A549 (cell line): ENCODE results near the gene IGF1R. TPM values are rescaled to one million over a fixed set of nuclear protein-coding genes. Genes with fewer than 3 reads are reported as not detected.
A peak's percentile ranks its signal among the peaks of the same experiment; 100 is the strongest.

Experiments
- ATAC-seq, 2 experiments: fragments of 200-7000 bp in 1 of 2; fragments of >200 bp in 1 of 2; cut with Nextera tagmentation in 1 of 2; cut with Tn5 transposase in 1 of 2; 3 replicates each; pipeline versions ENCODE4 v1.8.0 to v1.9.1; 2018 to 2020; ENCODE audit warnings: mild to moderate bottlenecking in 1 of 2, moderate library complexity in 1 of 2
- CTCF ChIA-PET: fragments of 300-600 bp; sonication (Branson Sonifier 250); formaldehyde crosslinking; extraction: SDS; loops from one replicate; lab custom pipeline; 2021; ENCODE audit warnings: antibody characterized with exemption, inconsistent platforms; lab: Yijun Ruan, JAX
- POLR2A ChIA-PET: fragments of 350-600 bp; formaldehyde crosslinking; extraction: SDS; loops from one replicate; lab custom pipeline; 2021; ENCODE audit warnings: antibody characterized with exemption, inconsistent platforms; lab: Yijun Ruan, JAX
- DNase-seq, 2 experiments: peaks; one replicate each; pipeline versions ENCODE4 v3.0.0 to v3.0.0-alpha.2; 2011 to 2016; ENCODE audit warnings: low read depth in 1 of 2, low spot score in 1 of 2
- FAIRE-seq: peaks from 2 replicates; lab custom pipeline; 2011; peaks lifted over from hg19 to GRCh38; lab: Jason Lieb, UNC
- H3K27ac ChIP-seq, 2 experiments: fragments of >200 bp; sonication (Bioruptor Twin); formaldehyde crosslinking; 3 replicates each; pipeline ENCODE4 v1.5.1; 2016 to 2017
- H3K4me1 ChIP-seq: fragments of >200 bp; sonication (Bioruptor Twin); formaldehyde crosslinking; 3 replicates; pipeline ENCODE4 v1.6.1; 2016
- H3K4me2 ChIP-seq: fragments of >200 bp; sonication (Bioruptor Twin); formaldehyde crosslinking; 3 replicates; pipeline ENCODE4 v1.6.1; 2016
- H3K4me3 ChIP-seq: fragments of >200 bp; sonication (Bioruptor Twin); formaldehyde crosslinking; 3 replicates; pipeline ENCODE4 v1.5.1; 2016
- H3K9me3 ChIP-seq: fragments of >200 bp; sonication (Bioruptor Twin); formaldehyde crosslinking; 3 replicates; pipeline ENCODE4 v1.6.1; 2016
- BHLHE40 ChIP-seq: IDR thresholded peaks from 2 replicates; pipeline ENCODE4 v1.6.1; 2012; ENCODE audit warnings: low read depth, low read length, inconsistent platforms
- CBX2 ChIP-seq: fragments of 200-600 bp; sonication (generic); IDR thresholded peaks from 2 replicates; pipeline ENCODE4 v1.6.1; 2016; ENCODE audit warnings: low read depth, mild to moderate bottlenecking, borderline replicate concordance
- CBX8 ChIP-seq: fragments of 200-600 bp; sonication (generic); IDR thresholded peaks from 2 replicates; pipeline ENCODE4 v1.6.1; 2016
- CHD4 ChIP-seq: fragments of 200-600 bp; sonication (generic); IDR thresholded peaks from 2 replicates; pipeline ENCODE4 v1.6.1; 2016; ENCODE audit warnings: antibody characterized with exemption, mild to moderate bottlenecking, borderline replicate concordance
- EHMT2 ChIP-seq: fragments of 200-600 bp; sonication (generic); IDR thresholded peaks from 2 replicates; pipeline ENCODE4 v1.6.1; 2016; ENCODE audit warnings: antibody characterized with exemption, low read depth, mild to moderate bottlenecking, moderate library complexity
- EP300 ChIP-seq, 2 experiments: fragments of >200 bp; sonication (Bioruptor Twin); formaldehyde crosslinking; IDR thresholded peaks; 2 replicates in 1 of 2; 3 replicates in 1 of 2; pipeline ENCODE4 v1.6.1; 2016 to 2017
- ESRRA ChIP-seq: fragments of 150-350 bp; IDR thresholded peaks from 2 replicates; pipeline ENCODE4 v1.6.1; 2014; ENCODE audit warnings: mild to moderate bottlenecking, low read length, borderline replicate concordance
- FOSB ChIP-seq: fragments of 250-450 bp; sonication (Bioruptor Pico); IDR thresholded peaks from 2 replicates; pipeline ENCODE4 v1.5.0; 2020; ENCODE audit warnings: mild to moderate bottlenecking, moderate library complexity
- HES2 ChIP-seq: fragments of >200 bp; sonication (Bioruptor Twin); formaldehyde crosslinking; IDR thresholded peaks from 2 replicates; pipeline ENCODE4 v1.6.1; 2016
- HEYL ChIP-seq: fragments of 250-450 bp; sonication (Bioruptor Pico); IDR thresholded peaks from 2 replicates; pipeline ENCODE4 v1.8.0; 2021; ENCODE audit warnings: mild to moderate bottlenecking, moderate library complexity
- HMGXB4 ChIP-seq: fragments of 250-450 bp; sonication (Bioruptor Pico); IDR thresholded peaks from 2 replicates; pipeline ENCODE4 v1.5.0; 2021; ENCODE audit warnings: mild to moderate bottlenecking, moderate library complexity, borderline replicate concordance
- HOXA7 ChIP-seq: fragments of 250-450 bp; sonication (Bioruptor Pico); IDR thresholded peaks from 2 replicates; pipeline ENCODE4 v1.5.0; 2020; ENCODE audit warnings: mild to moderate bottlenecking, moderate library complexity
- HOXB13 ChIP-seq: fragments of 250-450 bp; sonication (Bioruptor Pico); IDR thresholded peaks from 2 replicates; pipeline ENCODE4 v1.5.0; 2020; ENCODE audit warnings: low read depth, mild to moderate bottlenecking, moderate library complexity
- JUN ChIP-seq, 2 experiments: fragments of >200 bp; sonication (Bioruptor Twin); formaldehyde crosslinking; IDR thresholded peaks; 2 replicates in 1 of 2; 3 replicates in 1 of 2; pipeline ENCODE4 v1.6.1; 2016 to 2017
- MYC ChIP-seq: IDR thresholded peaks from 2 replicates; pipeline ENCODE4 v1.6.1; 2012; ENCODE audit warnings: mild to moderate bottlenecking, inconsistent platforms, low read length, improper control_type of control experiment, borderline replicate concordance
- NFE2L2 ChIP-seq: fragments of 150-350 bp; conservative IDR thresholded peaks from 2 replicates; pipeline ENCODE4 v1.6.1; 2014; ENCODE audit warnings: low read length
- NR3C1 ChIP-seq: fragments of >200 bp; sonication (Bioruptor Twin); formaldehyde crosslinking; IDR thresholded peaks from 3 replicates; pipeline ENCODE4 v1.6.1; 2017
- PHF8 ChIP-seq: fragments of 200-600 bp; sonication (generic); IDR thresholded peaks from 2 replicates; pipeline ENCODE4 v1.6.1; 2016; ENCODE audit warnings: low read depth, mild to moderate bottlenecking, antibody characterized with exemption, moderate library complexity, borderline replicate concordance
- POLR2A ChIP-seq: IDR thresholded peaks from 2 replicates; pipeline ENCODE4 v1.6.1; 2012; ENCODE audit warnings: mild to moderate bottlenecking, low read length
- POLR2AphosphoS2 ChIP-seq: conservative IDR thresholded peaks from 2 replicates; pipeline ENCODE4 v1.6.1; 2012; ENCODE audit warnings: low read length, improper control_type of control experiment, inconsistent platforms
- RAD21 ChIP-seq, 2 experiments: fragments of >200 bp in 1 of 2; sonication (Bioruptor Twin) in 1 of 2; formaldehyde crosslinking in 1 of 2; IDR thresholded peaks in 1 of 2; conservative IDR thresholded peaks in 1 of 2; 2 replicates in 1 of 2; 3 replicates in 1 of 2; pipeline ENCODE4 v1.6.1; 2012 to 2018; ENCODE audit warnings: inconsistent platforms in 1 of 2
- REST ChIP-seq: fragments of 200-600 bp; sonication (generic); IDR thresholded peaks from 2 replicates; pipeline ENCODE4 v1.6.1; 2016; ENCODE audit warnings: antibody characterized with exemption, mild to moderate bottlenecking, moderate library complexity
- RNF2 ChIP-seq: fragments of 200-600 bp; sonication (generic); IDR thresholded peaks from 2 replicates; pipeline ENCODE4 v1.6.1; 2016; ENCODE audit warnings: low read depth, mild to moderate bottlenecking, antibody characterized with exemption, moderate library complexity, borderline replicate concordance
- SMC3 ChIP-seq: fragments of >200 bp; sonication (Bioruptor Twin); formaldehyde crosslinking; IDR thresholded peaks from 3 replicates; pipeline ENCODE4 v1.6.1; 2018; ENCODE audit warnings: inconsistent platforms
- TFCP2L1 ChIP-seq: fragments of 250-450 bp; sonication (Bioruptor Pico); IDR thresholded peaks from 2 replicates; pipeline ENCODE4 v1.5.0; 2021; ENCODE audit warnings: mild to moderate bottlenecking
- ZNF302 ChIP-seq: fragments of 250-450 bp; sonication (Bioruptor Pico); IDR thresholded peaks from 2 replicates; pipeline ENCODE4 v1.9.0; 2021; ENCODE audit warnings: inconsistent platforms, mild to moderate bottlenecking, moderate library complexity
- WGBS: methylation state at CpG from one replicate; pipeline ENCODE4 v1.1.6; 2017; ENCODE audit errors: missing lambda C conversion rate; 5-methylcytosine and 5-hydroxymethylcytosine counted together
- polyA plus RNA-seq, 4 experiments: library from polyadenylated mRNA; depleted of rRNA in 3 of 4; stranded (reverse); fragments of >200 nt; fragmentation: RNase III in 1 of 4; extraction: RNeasy Plus Mini Kit Qiagen cat#74134 plus additional on column Dnase treatment in 1 of 4; gene quantifications; 2 replicates in 3 of 4; 3 replicates in 1 of 4; pipeline ENCODE4 v1.2.3, GENCODE V29; 2011 to 2017

The IGF1R gene
- polyA plus RNA-seq, 2 of the 4 experiments (the other 2 are of a cell fraction), result 42.6 to 69.5 TPM

- WGBS, result 94% methylated on average over 6 of the region's 6 CpGs
- no peak for FAIRE-seq
- Histone ChIP-seq H3K4me1 (peaks cover 57% of the 10 kb centered on the region), H3K4me2 (no peak overlapping the region), H3K9me3 (no peaks in the 10 kb centered on the region), H3K27ac (no peak overlapping the region), H3K4me3 (no peak overlapping the region)
- ATAC-seq, result peak in 1 of 2 experiments; percentile 10; a peak in 2 of 6 replicates
- TF ChIP-seq TFCP2L1 (CRISPR knock-in tag) (0 out of 2 replicates have a peak, but pooled peaks have one; percentile 23), ESRRA (no peak)
- ChIA-PET CTCF (interaction anchor here (1.5 to 7.7 kb wide), 5 partner anchors 9 to 413 kb away, joined by 4 to 64 read pairs (median 5); partner anchors contain the start of gene IGF1R), POLR2A (interaction anchor here (1.1 kb wide), 1 partner anchor 9 kb away, joined by 4 read pairs; no protein-coding TSS in a partner anchor)
- DNase-seq, result no peak
These were observed 14.7 kb downstream of the IGF1R start for GRCh38 chr15:98663045-98663444.

- ChIA-PET CTCF (interaction anchor here (1.6 to 7.7 kb wide), 4 partner anchors 9 to 144 kb away, joined by 4 to 64 read pairs (median 28); partner anchors contain the start of gene IGF1R), POLR2A (no interaction called here)
- no peak for FAIRE-seq
These were observed 15.3 kb downstream of the IGF1R start for GRCh38 chr15:98663606-98664005.

GRCh38 chr15:98666441-98666840 is 18.1 kb downstream of the IGF1R start:
- ATAC-seq, result no peak
- FAIRE-seq, result no peak
- ChIA-PET CTCF (interaction anchor here (0.5 to 6.8 kb wide), 4 partner anchors 8 to 435 kb away, joined by 3 to 46 read pairs (median 3); no protein-coding TSS in a partner anchor), POLR2A (no interaction called here)
- H3K4me1 ChIP-seq, result peaks cover 64% of the 10 kb centered on the region
- DNase-seq, result no peak
- no peak overlapping the region for H3K4me2 ChIP-seq
- no peak overlapping the region for H3K27ac ChIP-seq
- WGBS, result 94% methylated on average over 6 of the region's 6 CpGs
- H3K9me3 ChIP-seq, result no peaks in the 10 kb centered on the region
- H3K4me3 ChIP-seq, result no peak overlapping the region
- TF ChIP-seq ESRRA, result no peak
- no peak for TF ChIP-seq HEYL (CRISPR knock-in tag)
- no peak for TF ChIP-seq NR3C1
- no peak for TF ChIP-seq TFCP2L1 (CRISPR knock-in tag)
- TF ChIP-seq POLR2A, result no peak
- TF ChIP-seq EP300 (IDR thresholded peaks at IDR 0.05), result no peak
- no peak for TF ChIP-seq HMGXB4 (CRISPR knock-in tag)
- no peak for TF ChIP-seq BHLHE40
- no peak for TF ChIP-seq EHMT2
- TF ChIP-seq NFE2L2, result no peak
- TF ChIP-seq CBX8, result no peak
- TF ChIP-seq CHD4, result no peak
- no peak for TF ChIP-seq ZNF302 (CRISPR knock-in tag)
- no peak for TF ChIP-seq MYC
- TF ChIP-seq RNF2, result no peak
- TF ChIP-seq JUN (IDR thresholded peaks at IDR 0.05), result no peak
- no peak for TF ChIP-seq FOSB
- TF ChIP-seq HES2, result no peak

More at GRCh38 chr15:98663606-98664005, 15.3 kb downstream of the IGF1R start:
- ATAC-seq (peak in 1 of 2 experiments; percentile 15; a peak in 1 of 6 replicates), DNase-seq (no peak)
- H3K4me3 ChIP-seq, result no peak overlapping the region
- peaks cover 58% of the 10 kb centered on the region for H3K4me1 ChIP-seq
- no peaks in the 10 kb centered on the region for H3K9me3 ChIP-seq
- no peak overlapping the region for H3K27ac ChIP-seq
- TF ChIP-seq RAD21 (conservative IDR thresholded peaks at IDR 0.05 in 1 of 2, IDR thresholded peaks at IDR 0.05 in 1 of 2), result no peak
- no peak for TF ChIP-seq HOXA7 (CRISPR knock-in tag)
- TF ChIP-seq REST, result no peak
- TF ChIP-seq CBX8, result no peak
- no peak for TF ChIP-seq EP300 (IDR thresholded peaks at IDR 0.05)
- no peak for TF ChIP-seq RNF2
- no peak for TF ChIP-seq POLR2AphosphoS2
- TF ChIP-seq CBX2, result no peak
- no peak for TF ChIP-seq HOXB13 (CRISPR knock-in tag)
- TF ChIP-seq HES2, result no peak
- TF ChIP-seq PHF8, result no peak
- TF ChIP-seq SMC3, result no peak
- no peak for TF ChIP-seq ESRRA
- TF ChIP-seq, all 56 proteins: peak for 0
- 80% methylated on average over 8 of the region's 8 CpGs for WGBS
- no peak overlapping the region for H3K4me2 ChIP-seq
